Calu3 (cell line): ENCODE measurements around the gene ATR. TPM values are rescaled to one million over a fixed set of nuclear protein-coding genes. Genes with fewer than 3 reads are reported as not detected.
"Not testable (repeated sequence)": the region's sequence is repeated elsewhere in the genome, so short reads cannot be mapped to it uniquely, and the experiment has no call there.

Source experiments
- BruUV-seq: library from RNA; stranded (reverse); fragments of 400-500 nt; replicated peaks from 2 replicates; lab custom pipeline; 2021; lab: Mats Ljungman, UMichigan
- CTCF ChIA-PET: fragments of 300-600 bp; sonication (Branson Sonifier 250); formaldehyde crosslinking; loops from one replicate; lab custom pipeline; 2022; ENCODE audit warnings: antibody characterized with exemption; lab: Charles Lee
- DNase-seq: peaks from one replicate; pipeline ENCODE4 v3.0.0; 2022
- H3K27ac Mint-ChIP-seq: one replicate; pipeline ENCODE4 v1.8.0; 2022; ENCODE audit warnings: mixed read lengths; ENCODE audit not compliant: unreplicated experiment
- H3K27me3 Mint-ChIP-seq: one replicate; pipeline ENCODE4 v1.8.0; 2022; ENCODE audit warnings: mixed read lengths; ENCODE audit not compliant: unreplicated experiment
- H3K36me3 Mint-ChIP-seq: one replicate; pipeline ENCODE4 v1.8.0; 2022; ENCODE audit warnings: mild to moderate bottlenecking, moderate library complexity, mixed read lengths; ENCODE audit not compliant: insufficient read depth, unreplicated experiment
- H3K4me1 Mint-ChIP-seq: one replicate; pipeline ENCODE4 v1.8.0; 2022; ENCODE audit warnings: mild to moderate bottlenecking, low read depth, mixed read lengths; ENCODE audit not compliant: unreplicated experiment
- H3K4me3 Mint-ChIP-seq: one replicate; pipeline ENCODE4 v1.8.0; 2022; ENCODE audit warnings: mild to moderate bottlenecking, low read depth, moderate library complexity, mixed read lengths; ENCODE audit not compliant: unreplicated experiment
- H3K9me3 Mint-ChIP-seq: one replicate; pipeline ENCODE4 v1.8.0; 2022; ENCODE audit warnings: low read depth, mixed read lengths; ENCODE audit not compliant: unreplicated experiment
- CTCF ChIP-seq: fragments of 200-600 bp; IDR thresholded peaks from one replicate; pipeline ENCODE4 v1.8.0; 2022; ENCODE audit warnings: antibody characterized with exemption; ENCODE audit not compliant: unreplicated experiment
- intact Hi-C: fragments of 100-400 bp; cut with micrococcal nuclease; formaldehyde crosslinking; loops from one replicate; pipeline ENCODE4 v1.10.0; 2022; ENCODE audit not compliant: unreplicated experiment
- total RNA-seq: library from RNA; stranded (reverse); gene quantifications from 2 replicates; pipeline ENCODE4 v1.2.3, GENCODE V29; 2022

The ATR gene
- total RNA-seq, 1 experiment from 2014 or later = 70.5 TPM

- Mint-ChIP-seq H3K36me3 (peaks cover 8% of the 10 kb centered on the region), H3K4me1 (no peaks in the 10 kb centered on the region), H3K4me3 (no peak overlapping the region), H3K27me3 (no peaks in the 10 kb centered on the region), H3K9me3 (no peaks in the 10 kb centered on the region), H3K27ac (no peak overlapping the region)
- intact Hi-C loops = no loop called here
- BruUV-seq = no TSS peak
- CTCF ChIA-PET = no interaction called here
- no peak for DNase-seq
- no peak for TF ChIP-seq CTCF
Measured at GRCh38 chr3:142424754-142425153, 153.8 kb downstream of the ATR start.

GRCh38 chr3:142418926-142419592 is 159.5 kb downstream of the ATR start:
- Mint-ChIP-seq H3K4me3 (no peak overlapping the region), H3K9me3 (no peaks in the 10 kb centered on the region), H3K27me3 (no peaks in the 10 kb centered on the region), H3K4me1 (no peaks in the 10 kb centered on the region), H3K27ac (no peak overlapping the region), H3K36me3 (peaks cover 10% of the 10 kb centered on the region)
- TF ChIP-seq CTCF = no peak
- CTCF ChIA-PET = no interaction called here
- BruUV-seq = no TSS peak
- intact Hi-C loops = no loop called here
- no peak for DNase-seq

- Mint-ChIP-seq H3K4me1 (no peaks in the 10 kb centered on the region), H3K36me3 (peaks cover 6% of the 10 kb centered on the region), H3K27me3 (no peaks in the 10 kb centered on the region), H3K27ac (no peak overlapping the region), H3K4me3 (no peak overlapping the region), H3K9me3 (no peaks in the 10 kb centered on the region)
- no TSS peak for BruUV-seq
- CTCF ChIA-PET = no interaction called here
- no peak for DNase-seq
- no peak for TF ChIP-seq CTCF
- intact Hi-C loops = no loop called here
Measured at GRCh38 chr3:142417302-142417701, 161.2 kb downstream of the ATR start.

- not testable (repeated sequence) for H3K9me3 Mint-ChIP-seq, H3K4me3 Mint-ChIP-seq, H3K27ac Mint-ChIP-seq, DNase-seq, H3K27me3 Mint-ChIP-seq, BruUV-seq, H3K4me1 Mint-ChIP-seq
- CTCF ChIA-PET = interaction anchor here (0.8 kb wide), 1 partner anchor 29 kb away, joined by 3 read pairs; no protein-coding TSS in a partner anchor
- intact Hi-C loops = loop anchor here (10.0 kb wide), 1 partner anchor 216 kb away; no protein-coding TSS in a partner anchor
- H3K36me3 Mint-ChIP-seq = peaks cover 15% of the 10 kb centered on the region
Measured at GRCh38 chr3:142400537-142400936, 178.0 kb downstream of the ATR start.

Other genes starting within 250 kb of the ATR start
- 59.7 and 64.1 TPM in 2 replicates for gene XRN1, start 130.7 kb downstream of the ATR start, total RNA-seq
- gene PLS1, start 17.7 kb upstream of the ATR start, total RNA-seq = 155 and 165 TPM in 2 replicates
- gene TRPC1, start 145.3 kb upstream of the ATR start, total RNA-seq = 5.6 and 10.9 TPM in 2 replicates